A549 (cell line): ENCODE measurements around the gene GET4.
A peak's percentile ranks its signal among the peaks of the same experiment; 100 is the strongest.

ENCODE experiments used
- CEBPB ChIP-seq, 2 experiments: fragments of >200 bp in 1 of 2; sonication (Bioruptor Twin) in 1 of 2; formaldehyde crosslinking in 1 of 2; IDR thresholded peaks; 2 replicates each; pipeline ENCODE4 v1.6.1; 2012 to 2016
- CHD4 ChIP-seq: fragments of 200-600 bp; sonication (generic); IDR thresholded peaks from 2 replicates; pipeline ENCODE4 v1.6.1; 2016; ENCODE audit warnings: antibody characterized with exemption, mild to moderate bottlenecking, borderline replicate concordance
- EP300 ChIP-seq, 2 experiments: fragments of >200 bp; sonication (Bioruptor Twin); formaldehyde crosslinking; IDR thresholded peaks; 2 replicates in 1 of 2; 3 replicates in 1 of 2; pipeline ENCODE4 v1.6.1; 2016 to 2017
- HOXB5 ChIP-seq: fragments of 250-450 bp; sonication (Bioruptor Pico); IDR thresholded peaks from 2 replicates; pipeline ENCODE4 v1.5.0; 2020; ENCODE audit warnings: mild to moderate bottlenecking, moderate library complexity
- JUN ChIP-seq, 2 experiments: fragments of >200 bp; sonication (Bioruptor Twin); formaldehyde crosslinking; IDR thresholded peaks; 2 replicates in 1 of 2; 3 replicates in 1 of 2; pipeline ENCODE4 v1.6.1; 2016 to 2017
- MAX ChIP-seq: IDR thresholded peaks from 2 replicates; pipeline ENCODE4 v1.6.1; 2012
- MYC ChIP-seq: IDR thresholded peaks from 2 replicates; pipeline ENCODE4 v1.6.1; 2012; ENCODE audit warnings: mild to moderate bottlenecking, inconsistent platforms, low read length, improper control_type of control experiment, borderline replicate concordance
- POLR2A ChIP-seq: IDR thresholded peaks from 2 replicates; pipeline ENCODE4 v1.6.1; 2012; ENCODE audit warnings: mild to moderate bottlenecking, low read length
- RAD21 ChIP-seq, 2 experiments: fragments of >200 bp in 1 of 2; sonication (Bioruptor Twin) in 1 of 2; formaldehyde crosslinking in 1 of 2; IDR thresholded peaks in 1 of 2; conservative IDR thresholded peaks in 1 of 2; 2 replicates in 1 of 2; 3 replicates in 1 of 2; pipeline ENCODE4 v1.6.1; 2012 to 2018; ENCODE audit warnings: inconsistent platforms in 1 of 2
- SREBF2 ChIP-seq: fragments of 450-650 bp; IDR thresholded peaks from 2 replicates; pipeline ENCODE4 v1.6.1; 2014; ENCODE audit warnings: mild to moderate bottlenecking, moderate library complexity
- TF ChIP-seq, protein P1 (sequence below): fragments of >200 bp; sonication (Bioruptor Twin); formaldehyde crosslinking; IDR thresholded peaks from 3 replicates; pipeline ENCODE4 v1.5.1; 2016
- TF ChIP-seq, protein P2 (sequence below): fragments of 450-650 bp; IDR thresholded peaks from 2 replicates; pipeline ENCODE4 v1.6.1; 2014; ENCODE audit warnings: antibody characterized with exemption
- TF ChIP-seq, protein P3 (sequence below): IDR thresholded peaks from 2 replicates; pipeline ENCODE4 v1.6.1; 2012

DNA sequence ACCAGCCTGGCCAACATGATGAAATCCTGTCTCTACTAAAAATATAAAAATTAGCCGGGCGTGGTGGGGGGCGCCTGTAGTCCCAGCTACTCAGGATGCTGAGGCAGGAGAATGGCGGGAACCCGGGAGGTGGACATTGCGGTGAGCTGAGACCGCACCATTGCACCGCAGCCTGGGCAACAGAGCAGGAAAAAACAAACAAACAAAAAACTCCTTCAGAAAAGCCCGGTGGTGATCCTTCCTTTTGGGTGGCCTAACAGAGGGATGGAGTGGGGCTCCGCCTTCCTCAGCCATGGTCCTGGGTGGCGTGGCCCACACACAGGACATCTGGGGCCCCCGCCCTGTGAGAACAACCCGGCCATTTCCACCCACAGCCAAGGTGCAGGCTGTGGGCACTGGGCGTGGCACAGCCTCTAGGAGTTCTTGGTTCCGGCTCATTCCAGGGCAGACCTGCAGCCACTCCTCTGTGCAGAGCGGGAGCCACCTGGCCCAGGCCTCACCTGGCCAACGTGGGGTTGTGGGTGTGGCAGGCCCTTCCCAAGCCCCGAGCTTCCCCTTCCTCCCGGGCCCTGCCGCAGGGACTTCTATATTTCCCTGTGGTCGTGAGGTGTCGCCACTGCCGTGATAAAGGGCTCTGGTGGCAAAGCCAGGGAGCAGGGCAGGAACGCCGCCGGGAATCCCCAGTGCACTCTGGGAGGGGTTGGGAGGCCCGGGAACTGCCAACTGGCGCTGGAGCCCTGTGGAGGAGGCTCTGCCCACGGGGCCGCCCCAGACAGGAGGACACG, 37.6 kb downstream of the GET4 start:
- TF ChIP-seq SREBF2 (no peak), MAX (no peak), POLR2A (no peak), CEBPB (IDR thresholded peaks at IDR 0.05) (no peak), EP300 (IDR thresholded peaks at IDR 0.05) (no peak), HOXB5 (CRISPR knock-in tag) (no peak), RAD21 (conservative IDR thresholded peaks at IDR 0.05 in 1 of 2, IDR thresholded peaks at IDR 0.05 in 1 of 2) (peak in 1 of 2 experiments; percentile 46; a peak in 2 of 5 replicates), JUN (IDR thresholded peaks at IDR 0.05) (no peak), CHD4 (no peak), MYC (no peak)
- TF ChIP-seq, protein P1, sequence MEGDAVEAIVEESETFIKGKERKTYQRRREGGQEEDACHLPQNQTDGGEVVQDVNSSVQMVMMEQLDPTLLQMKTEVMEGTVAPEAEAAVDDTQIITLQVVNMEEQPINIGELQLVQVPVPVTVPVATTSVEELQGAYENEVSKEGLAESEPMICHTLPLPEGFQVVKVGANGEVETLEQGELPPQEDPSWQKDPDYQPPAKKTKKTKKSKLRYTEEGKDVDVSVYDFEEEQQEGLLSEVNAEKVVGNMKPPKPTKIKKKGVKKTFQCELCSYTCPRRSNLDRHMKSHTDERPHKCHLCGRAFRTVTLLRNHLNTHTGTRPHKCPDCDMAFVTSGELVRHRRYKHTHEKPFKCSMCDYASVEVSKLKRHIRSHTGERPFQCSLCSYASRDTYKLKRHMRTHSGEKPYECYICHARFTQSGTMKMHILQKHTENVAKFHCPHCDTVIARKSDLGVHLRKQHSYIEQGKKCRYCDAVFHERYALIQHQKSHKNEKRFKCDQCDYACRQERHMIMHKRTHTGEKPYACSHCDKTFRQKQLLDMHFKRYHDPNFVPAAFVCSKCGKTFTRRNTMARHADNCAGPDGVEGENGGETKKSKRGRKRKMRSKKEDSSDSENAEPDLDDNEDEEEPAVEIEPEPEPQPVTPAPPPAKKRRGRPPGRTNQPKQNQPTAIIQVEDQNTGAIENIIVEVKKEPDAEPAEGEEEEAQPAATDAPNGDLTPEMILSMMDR = no peak
- TF ChIP-seq, protein P2, sequence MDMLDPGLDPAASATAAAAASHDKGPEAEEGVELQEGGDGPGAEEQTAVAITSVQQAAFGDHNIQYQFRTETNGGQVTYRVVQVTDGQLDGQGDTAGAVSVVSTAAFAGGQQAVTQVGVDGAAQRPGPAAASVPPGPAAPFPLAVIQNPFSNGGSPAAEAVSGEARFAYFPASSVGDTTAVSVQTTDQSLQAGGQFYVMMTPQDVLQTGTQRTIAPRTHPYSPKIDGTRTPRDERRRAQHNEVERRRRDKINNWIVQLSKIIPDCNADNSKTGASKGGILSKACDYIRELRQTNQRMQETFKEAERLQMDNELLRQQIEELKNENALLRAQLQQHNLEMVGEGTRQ = no peak
- TF ChIP-seq, protein P3, sequence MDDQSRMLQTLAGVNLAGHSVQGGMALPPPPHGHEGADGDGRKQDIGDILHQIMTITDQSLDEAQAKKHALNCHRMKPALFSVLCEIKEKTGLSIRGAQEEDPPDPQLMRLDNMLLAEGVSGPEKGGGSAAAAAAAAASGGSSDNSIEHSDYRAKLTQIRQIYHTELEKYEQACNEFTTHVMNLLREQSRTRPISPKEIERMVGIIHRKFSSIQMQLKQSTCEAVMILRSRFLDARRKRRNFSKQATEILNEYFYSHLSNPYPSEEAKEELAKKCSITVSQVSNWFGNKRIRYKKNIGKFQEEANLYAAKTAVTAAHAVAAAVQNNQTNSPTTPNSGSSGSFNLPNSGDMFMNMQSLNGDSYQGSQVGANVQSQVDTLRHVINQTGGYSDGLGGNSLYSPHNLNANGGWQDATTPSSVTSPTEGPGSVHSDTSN = no peak
